Endothelial cell (in vitro differentiated cells): ENCODE measurements around the gene PCIF1. TPM values are rescaled to one million over a fixed set of nuclear protein-coding genes. Genes with fewer than 3 reads are reported as not detected.

Experiments
- DNase-seq: peaks from one replicate; pipeline ENCODE4 v3.0.0; 2021; ENCODE audit warnings: low spot score
- H3K27ac Mint-ChIP-seq: one replicate; pipeline ENCODE4 v1.8.0; 2021; ENCODE audit warnings: mixed read lengths, inconsistent platforms; ENCODE audit not compliant: unreplicated experiment
- H3K27me3 Mint-ChIP-seq: one replicate; pipeline ENCODE4 v1.8.0; 2021; ENCODE audit warnings: mild to moderate bottlenecking, moderate library complexity, mixed read lengths, inconsistent platforms; ENCODE audit not compliant: unreplicated experiment
- H3K36me3 Mint-ChIP-seq: one replicate; pipeline ENCODE4 v1.8.0; 2021; ENCODE audit warnings: mild to moderate bottlenecking, low read depth, mixed read lengths, inconsistent platforms; ENCODE audit not compliant: unreplicated experiment
- H3K4me1 Mint-ChIP-seq: one replicate; pipeline ENCODE4 v1.8.0; 2021; ENCODE audit warnings: mild to moderate bottlenecking, mixed read lengths, inconsistent platforms; ENCODE audit not compliant: unreplicated experiment
- H3K4me3 Mint-ChIP-seq: one replicate; pipeline ENCODE4 v1.8.0; 2021; ENCODE audit warnings: mild to moderate bottlenecking, mixed read lengths, inconsistent platforms; ENCODE audit not compliant: unreplicated experiment
- H3K9me3 Mint-ChIP-seq: one replicate; pipeline ENCODE4 v1.8.0; 2021; ENCODE audit warnings: mixed read lengths, inconsistent platforms; ENCODE audit not compliant: unreplicated experiment
- CTCF ChIP-seq: fragments of 200-600 bp; sonication (generic); IDR thresholded peaks from one replicate; pipeline ENCODE4 v1.5.0; 2021; ENCODE audit warnings: antibody characterized with exemption; ENCODE audit not compliant: unreplicated experiment
- long read RNA-seq: library from polyadenylated mRNA; unstranded; transcript quantifications from one replicate; pipeline ENCODE4 v2.0.0, GENCODE V29; 2020; ENCODE audit not compliant: unreplicated experiment
- total RNA-seq: library from RNA; stranded (reverse); fragmentation: NEBNext Ultra II Directional; extraction: Animal tissue kit (Norgen Biotek cat#: 25700); gene quantifications from one replicate; pipeline ENCODE4 v1.2.1, GENCODE V29; 2021; ENCODE audit not compliant: unreplicated experiment

Gene PCIF1
- total RNA-seq, result 34.8 TPM
- long read RNA-seq, transcript PCIF1-201 (17 exons, 2,747 nt), result major isoform, 24 of 29 reads
- long read RNA-seq, partial matches to known transcripts, result 1 of 29 reads
- long read RNA-seq, other reads (novel, unspliced or antisense), result 4 of 29 reads

GRCh38 chr20:45934586-45935415, at the start of gene PCIF1:
Gene PCIF1, plus strand, starts transcription at chr20:45934683. Its CDS starts 4,317 bp downstream, at chr20:45939000.
- H3K27me3 Mint-ChIP-seq, result peaks cover 12% of the 10 kb centered on the region
- peak within 1 kb of the TSS; percentile 98 for H3K4me3 Mint-ChIP-seq
- H3K9me3 Mint-ChIP-seq, result no peaks in the 10 kb centered on the region
- peak within 1 kb of the TSS; percentile 99 for H3K27ac Mint-ChIP-seq
- H3K36me3 Mint-ChIP-seq, result peaks cover 16% of the 10 kb centered on the region
- TF ChIP-seq CTCF, result no peak
- peak; percentile 99 for DNase-seq
- peaks cover 20% of the 10 kb centered on the region for H3K4me1 Mint-ChIP-seq

GRCh38 chr20:45886590-45887345, 47.7 kb upstream of the PCIF1 start:
- Mint-ChIP-seq H3K9me3 (no peaks in the 10 kb centered on the region), H3K27me3 (peaks cover 8% of the 10 kb centered on the region), H3K27ac (no peak overlapping the region), H3K4me3 (no peak overlapping the region), H3K36me3 (peaks cover 13% of the 10 kb centered on the region), H3K4me1 (no peaks in the 10 kb centered on the region)
- no peak for DNase-seq
- no peak for TF ChIP-seq CTCF

GRCh38 chr20:45887346-45887715, 47.2 kb upstream of the PCIF1 start, which contains the start of gene SPATA25:
Gene SPATA25, minus strand, starts transcription at chr20:45887622. Its CDS starts 32 bp downstream, at chr20:45887590.
- H3K9me3 Mint-ChIP-seq, result no peaks in the 10 kb centered on the region
- no peak within 1 kb of the TSS for H3K4me3 Mint-ChIP-seq
- H3K27me3 Mint-ChIP-seq, result peaks cover 12% of the 10 kb centered on the region
- H3K4me1 Mint-ChIP-seq, result peaks cover 4% of the 10 kb centered on the region
- H3K36me3 Mint-ChIP-seq, result peaks cover 13% of the 10 kb centered on the region
- TF ChIP-seq CTCF, result no peak
- no peak for DNase-seq
- no peak within 1 kb of the TSS for H3K27ac Mint-ChIP-seq

GRCh38 chr20:45888681-45889080, 45.8 kb upstream of the PCIF1 start:
- H3K36me3 Mint-ChIP-seq, result peaks cover 6% of the 10 kb centered on the region
- peaks cover 8% of the 10 kb centered on the region for H3K4me1 Mint-ChIP-seq
- no peaks in the 10 kb centered on the region for H3K9me3 Mint-ChIP-seq
- no peak overlapping the region for H3K27ac Mint-ChIP-seq
- DNase-seq, result no peak
- no peak for TF ChIP-seq CTCF
- no peak overlapping the region for H3K4me3 Mint-ChIP-seq
- H3K27me3 Mint-ChIP-seq, result peaks cover 11% of the 10 kb centered on the region
